ENCODE results near the gene PSMC3. TPM values are rescaled to one million over a fixed set of nuclear protein-coding genes. Genes with fewer than 3 reads are reported as not detected.
A peak's percentile ranks its signal among the peaks of the same experiment; 100 is the strongest.

The PSMC3 gene
- total and polyA plus RNA-seq, 2 donors (not counting 1 experiment from before 2014, with no cell fraction given) = 36.7 to 62.7 TPM

DNA sequence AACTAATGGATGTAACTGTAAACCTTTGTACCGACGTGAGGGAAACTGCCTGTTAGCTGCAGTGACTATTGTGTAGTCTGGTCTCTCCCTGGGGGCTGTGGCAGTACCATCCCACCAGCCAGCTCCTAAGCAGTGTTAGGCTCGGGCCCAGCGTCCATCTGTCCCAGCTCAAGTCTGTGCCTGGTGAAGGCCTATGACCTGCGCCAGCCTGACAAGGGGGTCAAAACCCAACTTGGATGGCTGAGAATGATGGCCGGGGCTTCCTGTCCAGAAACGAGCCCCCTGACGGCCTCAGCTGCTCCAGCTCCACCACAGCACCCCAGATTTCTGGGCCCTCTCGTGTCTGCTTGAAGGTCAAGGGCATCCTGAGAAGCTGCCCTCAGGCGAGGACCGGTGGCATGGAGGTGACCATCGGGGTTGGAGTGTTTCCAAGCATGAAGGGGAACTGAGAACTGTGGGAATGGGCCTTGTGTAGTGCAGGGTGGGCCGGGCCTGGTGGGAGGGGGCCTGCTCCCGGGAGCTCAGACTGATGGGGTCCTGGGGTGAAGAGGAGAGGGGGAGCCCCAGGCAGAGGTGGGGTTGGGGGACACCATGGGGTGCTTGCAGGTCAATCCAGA, 33.6 kb downstream of the PSMC3 start:
- Histone ChIP-seq H3K4me1 (ENCODE audit: control insufficient read depth in 2 of 2, insufficient read depth in 2 of 2, low read length in 2 of 2) (peaks cover 43 to 67% of the 10 kb centered on the region in 2 donors), H3K36me3 (replicated peaks in 1 of 2; ENCODE audit: control extremely low read depth in 1 of 2, control insufficient read depth in 1 of 2, extremely low read depth in 1 of 2, insufficient read depth in 2 of 2, low read length in 1 of 2) (no peaks in the 10 kb centered on the region), H3K27me3 (replicated peaks in 1 of 4; ENCODE audit: control extremely low read depth in 1 of 4, control insufficient read depth in 3 of 4, insufficient read depth in 4 of 4, low read length in 3 of 4) (no peaks in the 10 kb centered on the region), H4K20me1 (ENCODE audit: control insufficient read depth, insufficient read depth, low read length, poor library complexity, severe bottlenecking) (no peaks in the 10 kb centered on the region), H3K79me2 (ENCODE audit: control insufficient read depth, insufficient read depth, low read length) (peaks cover 34% of the 10 kb centered on the region), H3K4me3 (ENCODE audit: control extremely low read depth in 1 of 5, extremely low read depth in 1 of 5, insufficient read depth in 1 of 5, low read depth in 2 of 5, low read length in 4 of 5) (no peak overlapping the region), H3K9ac (ENCODE audit: low read length) (no peak overlapping the region), H3K9me3 (ENCODE audit: control extremely low read depth in 1 of 3, control insufficient read depth in 2 of 3, insufficient read depth in 1 of 3, low read length in 2 of 3) (no peaks in the 10 kb centered on the region), H2AFZ (ENCODE audit: insufficient read depth, low read depth, low read length, poor library complexity, severe bottlenecking) (no peak overlapping the region), H3K27ac (ENCODE audit: low read length in 2 of 2) (no peak overlapping the region), H3K4me2 (replicated peaks; ENCODE audit: low read depth, low read length, poor library complexity, severe bottlenecking) (peak overlapping the region; percentile 81)
- ATAC-seq (ENCODE audit: low read depth) (no peak), DNase-seq (peak; percentile 2)
- intact Hi-C loops (cut with micrococcal nuclease) = no loop called here
- no peak for TF ChIP-seq EZH2 (IDR thresholded peaks at IDR 0.05; ENCODE audit: borderline replicate concordance, insufficient read depth, low read depth, low read length, poor library complexity, severe bottlenecking)
- TF ChIP-seq, protein P1, sequence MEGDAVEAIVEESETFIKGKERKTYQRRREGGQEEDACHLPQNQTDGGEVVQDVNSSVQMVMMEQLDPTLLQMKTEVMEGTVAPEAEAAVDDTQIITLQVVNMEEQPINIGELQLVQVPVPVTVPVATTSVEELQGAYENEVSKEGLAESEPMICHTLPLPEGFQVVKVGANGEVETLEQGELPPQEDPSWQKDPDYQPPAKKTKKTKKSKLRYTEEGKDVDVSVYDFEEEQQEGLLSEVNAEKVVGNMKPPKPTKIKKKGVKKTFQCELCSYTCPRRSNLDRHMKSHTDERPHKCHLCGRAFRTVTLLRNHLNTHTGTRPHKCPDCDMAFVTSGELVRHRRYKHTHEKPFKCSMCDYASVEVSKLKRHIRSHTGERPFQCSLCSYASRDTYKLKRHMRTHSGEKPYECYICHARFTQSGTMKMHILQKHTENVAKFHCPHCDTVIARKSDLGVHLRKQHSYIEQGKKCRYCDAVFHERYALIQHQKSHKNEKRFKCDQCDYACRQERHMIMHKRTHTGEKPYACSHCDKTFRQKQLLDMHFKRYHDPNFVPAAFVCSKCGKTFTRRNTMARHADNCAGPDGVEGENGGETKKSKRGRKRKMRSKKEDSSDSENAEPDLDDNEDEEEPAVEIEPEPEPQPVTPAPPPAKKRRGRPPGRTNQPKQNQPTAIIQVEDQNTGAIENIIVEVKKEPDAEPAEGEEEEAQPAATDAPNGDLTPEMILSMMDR (IDR thresholded peaks at IDR 0.05) = no peak
- no peaks in the 10 kb centered on the region for H3K27me3 Mint-ChIP-seq
- H3K4me1 Mint-ChIP-seq = peaks cover 60% of the 10 kb centered on the region
- H3K4me3 Mint-ChIP-seq = peak overlapping the region; percentile 34
- CTCF ChIA-PET = interaction anchor here (0.9 to 5.7 kb wide), 8 partner anchors 10 to 19 kb away, joined by 4 to 72 read pairs (median 6); partner anchors contain the start of gene SPI1
- no peaks in the 10 kb centered on the region for H3K9me3 Mint-ChIP-seq (ENCODE audit: insufficient read depth)
- peak overlapping the region; percentile 98 for H3K27ac Mint-ChIP-seq
- WGBS (ENCODE audit: insufficient coverage) = 72% methylated on average over 13 of the region's 14 CpGs
- POLR2A ChIA-PET = interaction anchor here (0.7 to 4.1 kb wide), 6 partner anchors 8 to 212 kb away, joined by 3 to 39 read pairs (median 6); partner anchors contain the start of genes DDB2 and SPI1
